Heart right ventricle (tissue), 16 donors: Measurements from ENCODE around the gene MEGF10. TPM values are rescaled to one million over a fixed set of nuclear protein-coding genes. Genes with fewer than 3 reads are reported as not detected.

ENCODE experiments used
- ATAC-seq, 8 donors: fragments of 200-7000 bp; cut with Tn5 transposase; one replicate each; pipeline ENCODE4 v1.9.1; 2020; ENCODE audit warnings: mild to moderate bottlenecking in 8 of 8, moderate library complexity in 8 of 8, moderate number of reproducible peaks in 1 of 8
- DNase-seq, 2 donors: peaks; one replicate each; pipeline ENCODE4 v3.0.0-alpha.2; 2020
- H3K27ac ChIP-seq, 10 donors: fragments of 200-600 bp; sonication (generic) in 2 of 10; one replicate each; pipeline versions ENCODE4 v1.5.0 to v1.8.0; 2020 to 2022; ENCODE audit warnings: mild to moderate bottlenecking in 3 of 10
- H3K27me3 ChIP-seq, 7 donors: fragments of 200-600 bp; one replicate each; pipeline ENCODE4 v1.8.0; 2021 to 2022; ENCODE audit warnings: mild to moderate bottlenecking in 2 of 7
- H3K36me3 ChIP-seq, 9 donors: fragments of 200-600 bp; sonication (generic) in 1 of 9; one replicate each; pipeline versions ENCODE4 v1.5.0 to v1.8.0; 2020 to 2022; ENCODE audit warnings: mild to moderate bottlenecking in 2 of 9
- H3K4me1 ChIP-seq, 9 donors: fragments of 200-600 bp; sonication (generic) in 1 of 9; one replicate each; pipeline versions ENCODE4 v1.5.0 to v1.8.0; 2020 to 2022; ENCODE audit warnings: mild to moderate bottlenecking in 4 of 9
- H3K4me3 ChIP-seq, 10 donors: fragments of 200-600 bp; sonication (generic) in 2 of 10; one replicate each; pipeline versions ENCODE4 v1.5.0 to v1.8.0; 2020 to 2022; ENCODE audit warnings: mild to moderate bottlenecking in 7 of 10, moderate library complexity in 2 of 10
- H3K9me3 ChIP-seq, 11 donors: fragments of 200-600 bp in 10 of 11; sonication (generic) in 2 of 11; one replicate each; pipeline versions ENCODE4 v1.5.0 to v1.8.0; 2013 to 2022; ENCODE audit warnings: mild to moderate bottlenecking in 2 of 11, control low read depth in 1 of 11, moderate library complexity in 1 of 11
- WGBS, 2 donors: extraction: QIAGEN DNeasy Blood & Tissue Kit; methylation state at CpG; one replicate each; pipeline ENCODE4 v1.1.7; 2013; ENCODE audit warnings: inconsistent platforms in 1 of 2; 5-methylcytosine and 5-hydroxymethylcytosine counted together
- intact Hi-C, 10 donors: fragments of 100-400 bp; cut with DNase I; formaldehyde crosslinking; loops; one replicate each; pipeline versions ENCODE4 v1.11.1 to v1.14.2; 2022
- polyA plus RNA-seq, 2 donors: library from polyadenylated mRNA; stranded (reverse); fragments of 200-250 nt; gene quantifications; one replicate each; pipeline ENCODE4 v1.2.3, GENCODE V29; 2013
- total RNA-seq, 10 donors: library from RNA; stranded (reverse); fragmentation: NEBNext Ultra II Directional in 3 of 10; extraction: Animal tissue kit (Norgen Biotek cat#: 25700) in 3 of 10; gene quantifications; one replicate each; pipeline versions ENCODE4 v1.2.1 to v1.2.4, GENCODE V29; 2021 to 2023
- TF ChIP-seq, protein P1 (sequence below), 9 donors: fragments of 200-600 bp; sonication (generic) in 2 of 9; IDR thresholded peaks; one replicate each; pipeline versions ENCODE4 v1.5.0 to v1.8.0; 2021 to 2022; ENCODE audit warnings: antibody characterized with exemption in 9 of 9, mild to moderate bottlenecking in 5 of 9, moderate library complexity in 1 of 9
- donor health status: Arrhythmogenic right ventricular cardiomyopathy.
- donor health status: ischemic (EF 13 %, LVEDD 7.1; RV severe dilation, severe dysfunction).
- donor health status: healthy with polysubstance abuse.
- donor health status: DM: no; HTN: yes; CAD: no.
- donor health status: DM: no; HTN: no; CAD: no.
- donor health status: ischemic (EF 25% LVEDD 6.9; RV normal size, moderate dysfunction).
- donor health status: ischemic (EF 25% LVEDD 5.7; RV mildly dilated, moderate dysfunction).
- donor health status: healthy.
- donor health status: DM: yes; HTN: yes; CAD: no.
- donor health status: Ischemic cardiomyopathy.
- donor health status: ischemic (EF 35%, LVEDD 5.7; RV mildly dilated, moderate dysfunction).
- donor health status: nonischemic (EF 11% LVEDD 7.7; RV severe dilation, severe dysfunction).
- donor health status: DM: yes; HTN: yes; CAD: no.
- donor health status: PGD.
- donor health status: ischemic (EF 29% LVEDD 5.4; RV normal size, mild dysfunction).
- donor health status: nonischemic (EF 23%, LVEDD 6.1; RV moderate dilation, normal function).

MEGF10 gene
- total and polyA plus RNA-seq, 12 donors = 0.02 to 1.0 (median 0.24) TPM; not detected in 1

DNA sequence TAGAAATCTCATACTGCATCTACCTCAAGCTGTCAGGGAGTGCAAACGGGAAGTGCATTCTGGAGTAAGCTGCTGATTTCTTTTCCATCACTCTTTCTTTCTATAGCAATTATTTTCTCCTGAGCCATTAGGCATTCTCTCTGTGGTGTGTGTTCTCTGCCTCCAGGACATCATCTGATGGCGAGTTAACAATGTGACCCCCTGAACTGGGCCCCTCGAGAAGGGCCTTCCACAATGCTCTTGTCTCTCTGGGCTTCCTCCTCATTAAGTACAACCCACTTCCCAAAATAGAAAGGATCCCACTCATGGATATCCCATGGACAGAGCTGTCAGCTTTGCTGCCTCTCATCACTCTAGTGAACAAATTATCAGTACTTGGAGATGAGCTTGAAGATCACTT, 130.2 kb downstream of the MEGF10 start:
- no peak overlapping the region for H3K4me3 ChIP-seq
- no peak for ATAC-seq
- 33 to 37% methylated on average over 3 of the region's 3 CpGs for WGBS, 2 donors

DNA sequence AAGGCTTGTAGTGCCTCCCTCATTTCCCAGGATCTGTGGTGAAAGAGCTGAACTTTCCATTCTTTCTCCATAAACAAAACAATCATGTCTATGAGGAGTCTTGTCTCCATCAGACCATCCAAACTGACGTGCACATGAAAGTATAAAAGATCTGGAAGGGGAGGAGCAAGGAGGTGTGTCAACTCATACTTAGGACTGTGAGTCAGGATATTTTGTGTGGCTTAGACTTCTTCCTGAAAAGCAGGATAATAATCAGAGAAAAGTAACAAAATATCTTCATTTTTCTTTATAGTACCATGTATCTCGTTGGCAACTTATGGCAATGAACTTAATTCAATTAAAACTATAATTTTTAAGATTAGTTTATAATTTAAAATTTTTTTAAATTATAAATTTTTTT, 130.9 kb downstream of the MEGF10 start:
- no peak for DNase-seq
- 78 to 79% methylated on average over 2 of the region's 2 CpGs for WGBS, 2 donors
- Histone ChIP-seq H3K27ac (no peak overlapping the region), H3K4me3 (no peak overlapping the region), H3K27me3 (no peaks in the 10 kb centered on the region), H3K36me3 (no peaks in the 10 kb centered on the region), H3K4me1 (peaks cover 0 to 24% (median 9%) of the 10 kb centered on the region in 9 donors), H3K9me3 (no peaks in the 10 kb centered on the region)
- TF ChIP-seq, protein P1, sequence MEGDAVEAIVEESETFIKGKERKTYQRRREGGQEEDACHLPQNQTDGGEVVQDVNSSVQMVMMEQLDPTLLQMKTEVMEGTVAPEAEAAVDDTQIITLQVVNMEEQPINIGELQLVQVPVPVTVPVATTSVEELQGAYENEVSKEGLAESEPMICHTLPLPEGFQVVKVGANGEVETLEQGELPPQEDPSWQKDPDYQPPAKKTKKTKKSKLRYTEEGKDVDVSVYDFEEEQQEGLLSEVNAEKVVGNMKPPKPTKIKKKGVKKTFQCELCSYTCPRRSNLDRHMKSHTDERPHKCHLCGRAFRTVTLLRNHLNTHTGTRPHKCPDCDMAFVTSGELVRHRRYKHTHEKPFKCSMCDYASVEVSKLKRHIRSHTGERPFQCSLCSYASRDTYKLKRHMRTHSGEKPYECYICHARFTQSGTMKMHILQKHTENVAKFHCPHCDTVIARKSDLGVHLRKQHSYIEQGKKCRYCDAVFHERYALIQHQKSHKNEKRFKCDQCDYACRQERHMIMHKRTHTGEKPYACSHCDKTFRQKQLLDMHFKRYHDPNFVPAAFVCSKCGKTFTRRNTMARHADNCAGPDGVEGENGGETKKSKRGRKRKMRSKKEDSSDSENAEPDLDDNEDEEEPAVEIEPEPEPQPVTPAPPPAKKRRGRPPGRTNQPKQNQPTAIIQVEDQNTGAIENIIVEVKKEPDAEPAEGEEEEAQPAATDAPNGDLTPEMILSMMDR (IDR thresholded peaks at IDR 0.05) = no peak
- intact Hi-C loops = no loop called here
- no peak for ATAC-seq

More for the DNA sequence above, 130.2 kb downstream of the MEGF10 start:
- TF ChIP-seq, protein P1 (IDR thresholded peaks at IDR 0.05) = no peak
- Histone ChIP-seq H3K27me3 (no peaks in the 10 kb centered on the region), H3K36me3 (no peaks in the 10 kb centered on the region), H3K27ac (no peak overlapping the region), H3K9me3 (no peaks in the 10 kb centered on the region), H3K4me1 (peaks cover 0 to 22% (median 8%) of the 10 kb centered on the region in 9 donors)
- intact Hi-C loops = no loop called here
- no peak for DNase-seq

DNA sequence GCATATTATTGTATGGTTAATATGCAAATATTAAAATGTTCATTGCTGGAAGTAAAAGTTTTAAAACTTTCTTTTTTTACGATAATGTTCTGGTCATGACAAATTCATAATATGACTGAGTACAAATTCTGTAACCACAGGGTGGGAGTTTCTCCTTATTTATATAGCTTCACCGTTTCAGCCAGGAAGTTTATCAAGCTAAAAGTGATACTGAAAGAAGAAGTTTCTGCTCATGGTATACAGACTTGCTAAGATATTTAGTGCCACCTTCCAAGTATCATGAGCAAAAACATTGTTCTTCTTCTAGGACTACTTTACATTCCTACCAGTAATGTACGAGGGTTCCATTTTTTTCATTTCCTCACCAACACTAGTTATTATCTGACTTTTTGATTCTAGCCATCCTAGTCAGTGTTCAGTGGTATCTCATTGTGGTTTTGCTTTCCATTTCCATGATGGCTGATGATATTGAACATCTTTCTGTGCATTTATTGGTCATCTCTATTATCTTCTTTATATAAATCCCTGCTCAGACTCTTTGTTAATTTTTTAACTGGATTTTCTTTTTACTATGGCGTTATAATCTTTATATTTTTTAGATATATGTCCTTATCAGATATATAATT, 132.7 kb downstream of the MEGF10 start:
- WGBS, 2 donors = 78 to 81% methylated on average over 4 of the region's 4 CpGs
- TF ChIP-seq, protein P1 (IDR thresholded peaks at IDR 0.05) = no peak
- intact Hi-C loops = no loop called here

DNA sequence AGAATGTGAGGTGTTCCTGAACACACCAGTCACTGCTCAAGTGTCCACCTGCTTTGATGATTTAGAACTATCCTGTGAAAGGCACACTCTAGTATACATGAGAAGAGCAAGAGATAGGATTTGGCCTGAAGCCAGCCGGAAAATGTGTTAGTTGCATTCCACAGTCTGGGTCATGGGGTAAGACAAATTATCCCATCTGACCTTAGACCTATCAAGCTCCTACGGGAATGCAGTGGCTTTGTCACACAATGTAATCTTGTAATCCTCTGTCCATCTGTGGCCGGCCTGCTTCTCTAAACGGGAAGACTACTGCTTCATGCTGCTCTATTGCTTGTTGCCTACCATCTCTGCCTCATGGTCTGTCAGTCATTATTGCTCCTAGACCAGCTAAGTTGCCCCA, 134.4 kb downstream of the MEGF10 start:
- no peaks in the 10 kb centered on the region for H3K27me3 ChIP-seq
- no peak for DNase-seq

More for the DNA sequence above, 132.7 kb downstream of the MEGF10 start:
- DNase-seq (no peak), ATAC-seq (no peak)
- Histone ChIP-seq H3K27ac (no peak overlapping the region), H3K4me1 (peaks cover 0 to 25% (median 14%) of the 10 kb centered on the region in 9 donors), H3K4me3 (no peak overlapping the region), H3K9me3 (no peaks in the 10 kb centered on the region), H3K27me3 (no peaks in the 10 kb centered on the region), H3K36me3 (no peaks in the 10 kb centered on the region)

More for the DNA sequence above, 134.4 kb downstream of the MEGF10 start:
- Histone ChIP-seq H3K4me3 (no peak overlapping the region), H3K9me3 (no peaks in the 10 kb centered on the region), H3K27ac (no peak overlapping the region), H3K4me1 (peaks cover 0 to 14% (median 8%) of the 10 kb centered on the region in 9 donors), H3K36me3 (no peaks in the 10 kb centered on the region)
- peak in 3 of 8 donors; percentile 19 to 34 (median 31) for ATAC-seq
- 33 to 36% methylated on average over 4 of the region's 4 CpGs for WGBS, 2 donors
- TF ChIP-seq, protein P1 (IDR thresholded peaks at IDR 0.05) = no peak
- intact Hi-C loops = no loop called here
